Neural progenitor cell (in vitro differentiated cells): ENCODE results near the gene ATAD3A. TPM values are rescaled to one million over a fixed set of nuclear protein-coding genes. Genes with fewer than 3 reads are reported as not detected.

Experiments used
- DNase-seq: peaks from one replicate; pipeline ENCODE4 v3.0.0-alpha.2; 2016; ENCODE audit warnings: low spot score
- H2AFZ ChIP-seq: fragments of 200-600 bp; sonication (generic); replicated peaks from 2 replicates; pipeline ENCODE4 v1.6.1; 2016; ENCODE audit warnings: antibody characterized with exemption
- H3F3A ChIP-seq: fragments of 200-600 bp; sonication (generic); 2 replicates; pipeline ENCODE4 v1.6.1; 2016; ENCODE audit warnings: antibody characterized with exemption, low read depth
- H3K27ac ChIP-seq: fragments of 200-600 bp; sonication (generic); 2 replicates; pipeline ENCODE4 v1.5.1; 2016; ENCODE audit warnings: mild to moderate bottlenecking
- H3K27me3 ChIP-seq: fragments of 200-600 bp; sonication (generic); 2 replicates; pipeline ENCODE4 v1.6.1; 2016; ENCODE audit warnings: mild to moderate bottlenecking, moderate library complexity
- H3K36me3 ChIP-seq: fragments of 200-600 bp; sonication (generic); 2 replicates; pipeline ENCODE4 v1.5.1; 2016
- H3K4me1 ChIP-seq: fragments of 200-600 bp; sonication (generic); 2 replicates; pipeline ENCODE4 v1.6.1; 2016; ENCODE audit warnings: mixed run types
- H3K4me2 ChIP-seq: fragments of 200-600 bp; sonication (generic); 2 replicates; pipeline ENCODE4 v1.6.1; 2016
- H3K4me3 ChIP-seq: fragments of 200-600 bp; sonication (generic); 2 replicates; pipeline ENCODE4 v1.5.1; 2016
- H3K79me2 ChIP-seq: fragments of 200-600 bp; sonication (generic); 2 replicates; pipeline ENCODE4 v1.6.1; 2016; ENCODE audit warnings: low read depth
- H3K9ac ChIP-seq: fragments of 200-600 bp; sonication (generic); 2 replicates; pipeline ENCODE4 v1.6.1; 2016
- H3K9me3 ChIP-seq: fragments of 200-600 bp; sonication (generic); 2 replicates; pipeline ENCODE4 v1.5.1; 2016; ENCODE audit warnings: low read depth
- H4K20me1 ChIP-seq: fragments of 200-600 bp; sonication (generic); 2 replicates; pipeline ENCODE4 v1.6.1; 2016; ENCODE audit warnings: low read depth
- H3K27ac Mint-ChIP-seq: 3 replicates; pipeline ENCODE4 v1.8.0; 2021; ENCODE audit warnings: mixed read lengths
- H3K27me3 Mint-ChIP-seq: 2 replicates; pipeline ENCODE4 v1.8.0; 2022; ENCODE audit warnings: low read depth, mild to moderate bottlenecking, inconsistent platforms, moderate library complexity, mixed read lengths; ENCODE audit not compliant: insufficient read depth
- H3K36me3 Mint-ChIP-seq: 3 replicates; pipeline ENCODE4 v1.8.0; 2021; ENCODE audit warnings: mixed read lengths
- H3K4me1 Mint-ChIP-seq: 3 replicates; pipeline ENCODE4 v1.8.0; 2021; ENCODE audit warnings: mixed read lengths
- H3K4me3 Mint-ChIP-seq: 3 replicates; pipeline ENCODE4 v1.8.0; 2021; ENCODE audit warnings: mild to moderate bottlenecking, moderate library complexity, mixed read lengths
- H3K9me3 Mint-ChIP-seq: 3 replicates; pipeline ENCODE4 v1.8.0; 2020; ENCODE audit warnings: mixed read lengths
- CTCF ChIP-seq: fragments of 200-600 bp; sonication (generic); IDR thresholded peaks from 2 replicates; pipeline ENCODE4 v1.5.1; 2017; ENCODE audit warnings: antibody characterized with exemption, mild to moderate bottlenecking
- EZH2 ChIP-seq: fragments of 200-600 bp; sonication (generic); IDR thresholded peaks from 2 replicates; pipeline ENCODE4 v1.6.1; 2017; ENCODE audit warnings: antibody characterized with exemption, mild to moderate bottlenecking, moderate library complexity
- EZH2phosphoT487 ChIP-seq: fragments of 200-600 bp; sonication (generic); IDR thresholded peaks from 2 replicates; pipeline ENCODE4 v1.6.1; 2017; ENCODE audit warnings: antibody characterized with exemption
- total RNA-seq: library from RNA; depleted of rRNA; stranded (reverse); fragments of >200 nt; gene quantifications from 2 replicates; pipeline ENCODE4 v1.2.3, GENCODE V29; 2015; ENCODE audit warnings: low replicate concordance

The ATAD3A gene
- total RNA-seq, 1 donor from 2014 or later = 7.8 TPM

- no peaks in the 10 kb centered on the region for H3K4me1 Mint-ChIP-seq
These were observed 16.6 kb downstream of the ATAD3A start for GRCh38 chr1:1528301-1529267.

GRCh38 chr1:1529321-1529720 lies 17.4 kb downstream of the ATAD3A start:
- Mint-ChIP-seq H3K27me3 (no peaks in the 10 kb centered on the region), H3K36me3 (peaks cover 16% of the 10 kb centered on the region), H3K9me3 (peaks cover 10% of the 10 kb centered on the region), H3K27ac (no peak overlapping the region), H3K4me1 (no peaks in the 10 kb centered on the region), H3K4me3 (no peak overlapping the region)
- no peaks in the 10 kb centered on the region for H3F3A ChIP-seq
- H3K4me1 ChIP-seq = no peaks in the 10 kb centered on the region
- H4K20me1 ChIP-seq = no peaks in the 10 kb centered on the region
- H3K9me3 ChIP-seq = no peaks in the 10 kb centered on the region
- no peak overlapping the region for H2AFZ ChIP-seq
- TF ChIP-seq EZH2 (no peak), EZH2phosphoT487 (no peak), CTCF (no peak)
- no peak overlapping the region for H3K4me3 ChIP-seq
- H3K79me2 ChIP-seq = no peaks in the 10 kb centered on the region
- no peak overlapping the region for H3K4me2 ChIP-seq
- no peaks in the 10 kb centered on the region for H3K36me3 ChIP-seq
- H3K9ac ChIP-seq = no peak overlapping the region
- H3K27ac ChIP-seq = no peak overlapping the region
- DNase-seq = no peak
- H3K27me3 ChIP-seq = no peaks in the 10 kb centered on the region

More at GRCh38 chr1:1528301-1529267, 16.6 kb downstream of the ATAD3A start:
- Histone ChIP-seq H3K36me3 (no peaks in the 10 kb centered on the region), H3F3A (no peaks in the 10 kb centered on the region), H3K9ac (no peak overlapping the region), H2AFZ (no peak overlapping the region), H3K79me2 (no peaks in the 10 kb centered on the region), H3K4me3 (no peak overlapping the region), H3K9me3 (no peaks in the 10 kb centered on the region), H3K27ac (no peak overlapping the region), H3K4me1 (no peaks in the 10 kb centered on the region), H3K4me2 (no peak overlapping the region), H3K27me3 (no peaks in the 10 kb centered on the region), H4K20me1 (no peaks in the 10 kb centered on the region)
- no peak overlapping the region for H3K27ac Mint-ChIP-seq
- peaks cover 16% of the 10 kb centered on the region for H3K36me3 Mint-ChIP-seq
- peaks cover 10% of the 10 kb centered on the region for H3K9me3 Mint-ChIP-seq
- DNase-seq = no peak
- no peak for TF ChIP-seq EZH2phosphoT487
- no peak for TF ChIP-seq EZH2
- TF ChIP-seq CTCF = no peak
- H3K4me3 Mint-ChIP-seq = no peak overlapping the region
- no peaks in the 10 kb centered on the region for H3K27me3 Mint-ChIP-seq

- Histone ChIP-seq H2AFZ (no peak overlapping the region), H3F3A (no peaks in the 10 kb centered on the region), H3K4me1 (no peaks in the 10 kb centered on the region), H3K36me3 (no peaks in the 10 kb centered on the region), H3K27me3 (no peaks in the 10 kb centered on the region), H4K20me1 (no peaks in the 10 kb centered on the region), H3K27ac (no peak overlapping the region), H3K4me2 (no peak overlapping the region), H3K9ac (no peak overlapping the region), H3K9me3 (no peaks in the 10 kb centered on the region), H3K4me3 (no peak overlapping the region), H3K79me2 (no peaks in the 10 kb centered on the region)
- Mint-ChIP-seq H3K4me1 (no peaks in the 10 kb centered on the region), H3K4me3 (no peak overlapping the region), H3K27ac (no peak overlapping the region), H3K36me3 (peaks cover 16% of the 10 kb centered on the region), H3K9me3 (peaks cover 10% of the 10 kb centered on the region), H3K27me3 (no peaks in the 10 kb centered on the region)
- no peak for TF ChIP-seq EZH2phosphoT487
- no peak for TF ChIP-seq CTCF
- TF ChIP-seq EZH2 = no peak
- DNase-seq = no peak
These were observed 18.0 kb downstream of the ATAD3A start for GRCh38 chr1:1529936-1530335.
